IMR-90 (cell line): ENCODE data around the gene ANTXR1. TPM values are rescaled to one million over a fixed set of nuclear protein-coding genes. Genes with fewer than 3 reads are reported as not detected.

Experiments used
- ATAC-seq: fragments of 200-7000 bp; cut with Tn5 transposase; 2 replicates; pipeline ENCODE4 v1.9.1; 2020; ENCODE audit warnings: low read depth, mild to moderate bottlenecking, moderate library complexity
- BruUV-seq: library from RNA; stranded (reverse); fragments of 400-500 nt; replicated peaks from 2 replicates; lab custom pipeline; 2021; lab: Mats Ljungman, UMichigan
- CTCF ChIA-PET: fragments of 300-600 bp; formaldehyde crosslinking; extraction: SDS; loops from one replicate; lab custom pipeline; 2021; ENCODE audit warnings: antibody characterized with exemption; lab: Yijun Ruan, JAX
- POLR2A ChIA-PET: fragments of 300-600 bp; sonication (Branson Sonifier 250); formaldehyde crosslinking; loops from one replicate; lab custom pipeline; 2022; ENCODE audit warnings: antibody characterized with exemption; ENCODE audit not compliant: unreplicated experiment; lab: Charles Lee
- DNase-seq: peaks from one replicate; pipeline ENCODE4 v3.0.0; 2013
- H2AFZ ChIP-seq: replicated peaks from 2 replicates; pipeline ENCODE3; 2013; ENCODE audit warnings: low read length, mild to moderate bottlenecking; ENCODE audit not compliant: poor library complexity
- H2AK5ac ChIP-seq: 2 replicates; pipeline ENCODE4 v1.6.1; 2013; ENCODE audit warnings: low read depth, low read length, inconsistent platforms
- H2AK9ac ChIP-seq: replicated peaks from 2 replicates; pipeline ENCODE3; 2013; ENCODE audit warnings: mild to moderate bottlenecking, low read depth, low read length, moderate library complexity; ENCODE audit not compliant: poor library complexity
- H2BK120ac ChIP-seq: 2 replicates; pipeline ENCODE4 v1.6.1; 2013; ENCODE audit warnings: low read depth, low read length, inconsistent platforms
- H2BK15ac ChIP-seq: 3 replicates; pipeline ENCODE4 v1.6.1; 2013; ENCODE audit warnings: low read depth, low read length, inconsistent platforms
- H2BK20ac ChIP-seq: 2 replicates; pipeline ENCODE4 v1.6.1; 2013; ENCODE audit warnings: low read depth, mild to moderate bottlenecking, inconsistent platforms, low read length, moderate library complexity
- H2BK5ac ChIP-seq: 2 replicates; pipeline ENCODE4 v1.6.1; 2013; ENCODE audit warnings: mild to moderate bottlenecking, low read depth, low read length, inconsistent platforms; ENCODE audit not compliant: poor library complexity, severe bottlenecking
- H3K14ac ChIP-seq: replicated peaks from 2 replicates; pipeline ENCODE4 v1.6.1; 2013; ENCODE audit warnings: low read depth, low read length, inconsistent platforms
- H3K18ac ChIP-seq: 2 replicates; pipeline ENCODE4 v1.6.1; 2013; ENCODE audit warnings: low read depth, low read length, control low read depth
- H3K23ac ChIP-seq: 2 replicates; pipeline ENCODE4 v1.6.1; 2013; ENCODE audit warnings: low read depth, low read length, inconsistent platforms
- H3K27ac ChIP-seq: 2 replicates; pipeline ENCODE4 v1.5.1; 2013; ENCODE audit warnings: mild to moderate bottlenecking, control low read depth, low read length; ENCODE audit not compliant: insufficient read depth
- H3K27me3 ChIP-seq: 2 replicates; pipeline ENCODE4 v1.6.1; 2013; ENCODE audit warnings: low read length; ENCODE audit not compliant: control insufficient read depth, insufficient read depth
- H3K36me3 ChIP-seq: 2 replicates; pipeline ENCODE4 v1.6.1; 2013; ENCODE audit warnings: low read length, mixed read lengths; ENCODE audit not compliant: control insufficient read depth, insufficient read depth
- H3K4ac ChIP-seq: 2 replicates; pipeline ENCODE4 v1.6.1; 2013; ENCODE audit warnings: low read depth, low read length, inconsistent platforms
- H3K4me1 ChIP-seq: 2 replicates; pipeline ENCODE4 v1.6.1; 2013; ENCODE audit warnings: low read length, mixed read lengths; ENCODE audit not compliant: control insufficient read depth, insufficient read depth
- H3K4me2 ChIP-seq: 2 replicates; pipeline ENCODE4 v1.6.1; 2013; ENCODE audit warnings: low read depth, mild to moderate bottlenecking, control low read depth, low read length, moderate library complexity
- H3K4me3 ChIP-seq: 2 replicates; pipeline ENCODE4 v1.5.1; 2013; ENCODE audit warnings: low read depth, mild to moderate bottlenecking, control low read depth, low read length, moderate library complexity; ENCODE audit not compliant: insufficient read depth
- H3K56ac ChIP-seq: 2 replicates; pipeline ENCODE4 v1.6.1; 2013; ENCODE audit warnings: low read length, inconsistent platforms; ENCODE audit not compliant: insufficient read depth; ENCODE audit errors: extremely low read depth
- H3K79me1 ChIP-seq, 2 experiments: 2 replicates each; pipeline ENCODE4 v1.6.1; 2013; ENCODE audit warnings: low read length in 2 of 2, inconsistent platforms in 1 of 2, low read depth in 1 of 2
- H3K9ac ChIP-seq: 2 replicates; pipeline ENCODE4 v1.6.1; 2013; ENCODE audit warnings: low read depth, low read length, control low read depth
- H3K9me1 ChIP-seq: 2 replicates; pipeline ENCODE4 v1.6.1; 2013; ENCODE audit warnings: low read length, inconsistent platforms; ENCODE audit not compliant: insufficient read depth
- H3K9me3 ChIP-seq: 2 replicates; pipeline ENCODE4 v1.6.1; 2013; ENCODE audit warnings: low read length; ENCODE audit not compliant: control insufficient read depth, insufficient read depth
- H4K20me1 ChIP-seq: 2 replicates; pipeline ENCODE4 v1.6.1; 2013; ENCODE audit warnings: low read length, inconsistent platforms; ENCODE audit not compliant: insufficient read depth
- H4K5ac ChIP-seq: 2 replicates; pipeline ENCODE4 v1.6.1; 2013; ENCODE audit warnings: mild to moderate bottlenecking, low read depth, low read length, control low read depth
- H4K8ac ChIP-seq, 2 experiments: 2 replicates each; pipeline ENCODE4 v1.6.1; 2013; ENCODE audit warnings: low read depth in 2 of 2, low read length in 2 of 2, control low read depth in 1 of 2, inconsistent platforms in 1 of 2
- H4K91ac ChIP-seq: 2 replicates; pipeline ENCODE4 v1.6.1; 2013; ENCODE audit warnings: low read depth, low read length, inconsistent platforms; ENCODE audit not compliant: insufficient read depth
- CEBPB ChIP-seq: IDR thresholded peaks from 2 replicates; pipeline ENCODE4 v1.6.1; 2012; ENCODE audit warnings: low read depth, low read length, improper control_type of control experiment
- FOS ChIP-seq: fragments of 150-350 bp; IDR thresholded peaks from 2 replicates; pipeline ENCODE4 v1.6.1; 2016; ENCODE audit warnings: low read depth, low read length
- MAFK ChIP-seq: IDR thresholded peaks from 2 replicates; pipeline ENCODE4 v1.6.1; 2012; ENCODE audit warnings: low read depth, low read length, improper control_type of control experiment
- MXI1 ChIP-seq: IDR thresholded peaks from 2 replicates; pipeline ENCODE4 v1.6.1; 2012; ENCODE audit warnings: low read depth, mild to moderate bottlenecking, low read length, moderate library complexity, borderline replicate concordance
- NFE2L2 ChIP-seq: fragments of 150-350 bp; IDR thresholded peaks from 2 replicates; pipeline ENCODE4 v1.6.1; 2016; ENCODE audit warnings: low read depth, mild to moderate bottlenecking, low read length
- RAD21 ChIP-seq: IDR thresholded peaks from 2 replicates; pipeline ENCODE4 v1.6.1; 2012; ENCODE audit warnings: low read length, improper control_type of control experiment
- RFX5 ChIP-seq: IDR thresholded peaks from 2 replicates; pipeline ENCODE4 v1.8.0; 2012; ENCODE audit warnings: low read depth, mild to moderate bottlenecking, low read length, moderate library complexity
- WGBS, 2 experiments: methylation state at CpG; one replicate each; pipeline versions ENCODE4 v1.1.5 to v1.1.7; 2013; ENCODE audit warnings: missing lambda C conversion rate in 2 of 2; ENCODE audit not compliant: insufficient read length in 1 of 2; ENCODE audit errors: extremely low coverage in 2 of 2; 5-methylcytosine and 5-hydroxymethylcytosine counted together
- dilution Hi-C: fragments of 300-500 bp; cut with HindIII; formaldehyde crosslinking; loops from one replicate; pipeline ENCODE4 v1.14.3; 2018; ENCODE audit warnings: low sequenced_read_pairs; ENCODE audit not compliant: unreplicated experiment
- in situ Hi-C: fragments of 300-500 bp; cut with MboI; formaldehyde crosslinking; loops from 3 replicates; pipeline ENCODE4 v1.14.3; 2019; ENCODE audit warnings: low sequenced_read_pairs, inconsistent platforms, mixed read lengths
- intact Hi-C: fragments of 100-400 bp; cut with micrococcal nuclease; formaldehyde crosslinking; loops from 2 replicates; pipeline ENCODE4 v1.10.0; 2022
- polyA plus RNA-seq, 3 experiments: library from polyadenylated mRNA; depleted of rRNA; stranded (reverse); fragments of >200 nt; gene quantifications; 2 replicates each; pipeline ENCODE4 v1.2.3, GENCODE V29; 2012; ENCODE audit warnings: low replicate concordance in 1 of 3
- total RNA-seq: library from RNA; depleted of rRNA; stranded (reverse); fragments of >200 nt; gene quantifications from 2 replicates; pipeline ENCODE4 v1.2.3, GENCODE V29; 2012
- TF ChIP-seq, protein P1 (sequence below): fragments of 150-350 bp; IDR thresholded peaks from 2 replicates; pipeline ENCODE4 v1.6.1; 2016; ENCODE audit warnings: low read depth, mild to moderate bottlenecking, low read length, moderate library complexity, borderline replicate concordance
- TF ChIP-seq, protein P2 (sequence below): fragments of 150-350 bp; IDR thresholded peaks from 2 replicates; pipeline ENCODE4 v1.6.1; 2017; ENCODE audit warnings: mild to moderate bottlenecking, antibody characterized with exemption, low read length, low read depth

The ANTXR1 gene
- total and polyA plus RNA-seq, 2 of the 4 experiments (the other 2 are of a cell fraction), result 27.2 to 36.9 TPM

DNA sequence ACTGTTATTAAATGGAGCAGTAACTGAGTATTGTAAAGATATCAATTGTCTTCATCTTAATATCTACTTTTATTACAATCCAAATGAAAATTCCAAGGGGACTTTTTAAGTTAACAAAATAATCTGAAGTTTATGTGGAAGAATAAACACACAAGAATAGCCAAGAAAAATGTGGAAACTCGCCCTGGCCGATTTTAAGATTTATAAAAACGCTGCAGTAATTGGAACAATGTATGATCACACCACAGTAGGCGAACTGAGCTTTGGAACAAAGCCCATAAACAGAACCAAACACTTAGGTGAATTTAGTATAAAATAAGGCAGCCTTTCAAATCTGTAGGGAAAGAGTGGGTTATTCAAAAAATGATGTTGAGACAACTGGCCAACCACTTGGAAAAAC is 96.3 kb downstream of the ANTXR1 start:
- H3K56ac ChIP-seq, result no peak overlapping the region
- no peak overlapping the region for H2BK120ac ChIP-seq
- H3K4me3 ChIP-seq, result no peak overlapping the region
- ATAC-seq (no peak), DNase-seq (no peak)
- no peak overlapping the region for H2AK5ac ChIP-seq
- 0 out of 4 replicates have a peak, but pooled peaks cover under 1 to 5% of the 10 kb centered on the region in 2 experiments for H3K79me1 ChIP-seq
- no peaks in the 10 kb centered on the region for H3K27me3 ChIP-seq
- in situ Hi-C loops, result no loop called here
- no peaks in the 10 kb centered on the region for H3K9me3 ChIP-seq
- 0 out of 2 replicates have a peak overlapping the region, but pooled peaks have one; percentile 22 for H3K4ac ChIP-seq
- peaks cover 10% of the 10 kb centered on the region for H3K4me1 ChIP-seq
- no peak overlapping the region for H4K91ac ChIP-seq
- H4K20me1 ChIP-seq, result no peaks in the 10 kb centered on the region
- H2BK20ac ChIP-seq, result no peak overlapping the region
- ChIA-PET POLR2A (no interaction called here), CTCF (no interaction called here)
- peak overlapping the region in 1 of 2 experiments; percentile 39; a peak in 1 of 4 replicates for H4K8ac ChIP-seq
- no peak overlapping the region for H3K27ac ChIP-seq
- peak overlapping the region; percentile 8; the same call in 1 of the 2 replicates for H3K23ac ChIP-seq
- H2AK9ac ChIP-seq, result no peak overlapping the region
- dilution Hi-C loops, result no loop called here
- H3K9me1 ChIP-seq, result peaks cover 11% of the 10 kb centered on the region; the same call in 1 of the 2 replicates
- no peak overlapping the region for H3K9ac ChIP-seq
- H4K5ac ChIP-seq, result no peak overlapping the region
- intact Hi-C loops, result no loop called here
- H3K18ac ChIP-seq, result no peak overlapping the region
- no peak overlapping the region for H2AFZ ChIP-seq
- no peak overlapping the region for H3K4me2 ChIP-seq
- H3K36me3 ChIP-seq, result peaks cover 34% of the 10 kb centered on the region
- no peak overlapping the region; the same call in 1 of the 2 replicates for H3K14ac ChIP-seq
- no peak overlapping the region for H2BK5ac ChIP-seq
- no peak overlapping the region for H2BK15ac ChIP-seq
- TF ChIP-seq, protein P1, sequence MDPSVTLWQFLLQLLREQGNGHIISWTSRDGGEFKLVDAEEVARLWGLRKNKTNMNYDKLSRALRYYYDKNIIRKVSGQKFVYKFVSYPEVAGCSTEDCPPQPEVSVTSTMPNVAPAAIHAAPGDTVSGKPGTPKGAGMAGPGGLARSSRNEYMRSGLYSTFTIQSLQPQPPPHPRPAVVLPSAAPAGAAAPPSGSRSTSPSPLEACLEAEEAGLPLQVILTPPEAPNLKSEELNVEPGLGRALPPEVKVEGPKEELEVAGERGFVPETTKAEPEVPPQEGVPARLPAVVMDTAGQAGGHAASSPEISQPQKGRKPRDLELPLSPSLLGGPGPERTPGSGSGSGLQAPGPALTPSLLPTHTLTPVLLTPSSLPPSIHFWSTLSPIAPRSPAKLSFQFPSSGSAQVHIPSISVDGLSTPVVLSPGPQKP, result no peak
- TF ChIP-seq FOS, result no peak
- TF ChIP-seq, protein P2, sequence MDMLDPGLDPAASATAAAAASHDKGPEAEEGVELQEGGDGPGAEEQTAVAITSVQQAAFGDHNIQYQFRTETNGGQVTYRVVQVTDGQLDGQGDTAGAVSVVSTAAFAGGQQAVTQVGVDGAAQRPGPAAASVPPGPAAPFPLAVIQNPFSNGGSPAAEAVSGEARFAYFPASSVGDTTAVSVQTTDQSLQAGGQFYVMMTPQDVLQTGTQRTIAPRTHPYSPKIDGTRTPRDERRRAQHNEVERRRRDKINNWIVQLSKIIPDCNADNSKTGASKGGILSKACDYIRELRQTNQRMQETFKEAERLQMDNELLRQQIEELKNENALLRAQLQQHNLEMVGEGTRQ, result no peak
- TF ChIP-seq MAFK, result no peak
- no peak for TF ChIP-seq NFE2L2
- no peak for TF ChIP-seq MXI1
- no peak for TF ChIP-seq RAD21
- no peak for TF ChIP-seq RFX5
- TF ChIP-seq CEBPB, result no peak
- BruUV-seq, result no TSS peak
- no CpG with 5 or more reads among the region's 4 CpGs for WGBS, 2 experiments
